CD4-positive, CD25-positive, alpha-beta regulatory T cell (primary cell): Measurements from ENCODE around the gene CSNK2B. TPM values are rescaled to one million over a fixed set of nuclear protein-coding genes. Genes with fewer than 3 reads are reported as not detected.
A peak's percentile ranks its signal among the peaks of the same experiment; 100 is the strongest.

Experiments used
- ATAC-seq, 2 donors: fragments of 150-1000 bp; cut with Tn5 transposase; one replicate each; pipeline ENCODE4 v1.10.0; 2021; ENCODE audit warnings: low read depth in 2 of 2, moderate number of reproducible peaks in 2 of 2, moderate library complexity in 1 of 2
- DNase-seq, 3 donors: peaks; one replicate each; pipeline versions ENCODE4 v3.0.0 to v3.0.0-alpha.2; 2012 to 2022; ENCODE audit warnings: mixed read lengths in 1 of 3
- H3K27ac ChIP-seq: one replicate; pipeline ENCODE4 v1.7.0; 2013; ENCODE audit warnings: mild to moderate bottlenecking, low read length; ENCODE audit not compliant: insufficient read depth, poor library complexity, severe bottlenecking
- H3K27me3 ChIP-seq: one replicate; pipeline ENCODE4 v1.7.0; 2013; ENCODE audit warnings: low read length; ENCODE audit not compliant: control insufficient read depth, insufficient read depth
- H3K36me3 ChIP-seq: one replicate; pipeline ENCODE4 v1.7.0; 2013; ENCODE audit warnings: mild to moderate bottlenecking, low read length, moderate library complexity; ENCODE audit not compliant: control insufficient read depth, insufficient read depth
- H3K4me1 ChIP-seq: 2 replicates; pipeline ENCODE4 v1.7.0; 2013; ENCODE audit warnings: mild to moderate bottlenecking, low read length; ENCODE audit not compliant: insufficient read depth, control insufficient read depth, poor library complexity, severe bottlenecking
- H3K4me3 ChIP-seq: one replicate; pipeline ENCODE4 v1.7.0; 2013; ENCODE audit warnings: low read depth, mild to moderate bottlenecking, low read length, moderate library complexity
- H3K9me3 ChIP-seq, 2 experiments: 1 replicate in 1 of 2; 2 replicates in 1 of 2; pipeline ENCODE4 v1.7.0; 2013; ENCODE audit warnings: low read length in 2 of 2, mild to moderate bottlenecking in 1 of 2, moderate library complexity in 1 of 2; ENCODE audit not compliant: control insufficient read depth in 2 of 2
- H3K27ac Mint-ChIP-seq, 3 donors: one replicate each; pipeline ENCODE4 v1.8.0; 2020 to 2022; ENCODE audit warnings: mild to moderate bottlenecking in 3 of 3, mixed read lengths in 3 of 3, moderate library complexity in 2 of 3
- H3K27me3 Mint-ChIP-seq: one replicate; pipeline ENCODE4 v1.8.0; 2022; ENCODE audit warnings: mild to moderate bottlenecking, mixed read lengths
- H3K36me3 Mint-ChIP-seq: one replicate; pipeline ENCODE4 v1.8.0; 2020; ENCODE audit warnings: mixed read lengths
- H3K4me1 Mint-ChIP-seq, 4 donors: one replicate each; pipeline ENCODE4 v1.8.0; 2020 to 2022; ENCODE audit warnings: mixed read lengths in 4 of 4, mild to moderate bottlenecking in 1 of 4
- H3K4me3 Mint-ChIP-seq, 4 donors: one replicate each; pipeline ENCODE4 v1.8.0; 2020 to 2022; ENCODE audit warnings: mild to moderate bottlenecking in 4 of 4, mixed read lengths in 4 of 4, moderate library complexity in 3 of 4
- H3K9me3 Mint-ChIP-seq, 7 donors: one replicate each; pipeline ENCODE4 v1.8.0; 2020 to 2022; ENCODE audit warnings: mixed read lengths in 7 of 7, mild to moderate bottlenecking in 3 of 7, moderate library complexity in 2 of 7
- polyA plus RNA-seq, 4 donors: library from polyadenylated mRNA; unstranded; fragments of 300-500 nt; fragmentation: Illumina TruSeq; gene quantifications; one replicate each; pipeline ENCODE4 v1.2.3, GENCODE V29; 2021
- total RNA-seq: library from RNA; stranded (reverse); gene quantifications from one replicate; pipeline ENCODE4 v1.2.3, GENCODE V29; 2022

CSNK2B gene
- total and polyA plus RNA-seq, 5 donors from 2014 or later, result 141 to 285 (median 240) TPM

- H3K36me3 Mint-ChIP-seq, result peaks cover 35% of the 10 kb centered on the region
- peak overlapping the region; percentile 85 to 99 (median 96) for H3K4me3 Mint-ChIP-seq
- H3K27me3 Mint-ChIP-seq, result no peaks in the 10 kb centered on the region
Observed at GRCh38 chr6:31622684-31623091, 43.2 kb upstream of the CSNK2B start.

GRCh38 chr6:31624070-31624469 lies 41.8 kb upstream of the CSNK2B start:
- H3K9me3 ChIP-seq, result no peaks in the 10 kb centered on the region
- Mint-ChIP-seq H3K9me3 (peaks cover 0 to 1% (median 0%) of the 10 kb centered on the region in 7 donors), H3K36me3 (peaks cover 36% of the 10 kb centered on the region), H3K27me3 (no peaks in the 10 kb centered on the region), H3K4me3 (peak overlapping the region in 2 of 4 donors; percentile 2 to 8), H3K4me1 (peaks cover 11 to 38% (median 29%) of the 10 kb centered on the region in 4 donors), H3K27ac (peak overlapping the region in 2 of 3 donors; percentile 28 to 42)
- no peak for ATAC-seq
- no peak overlapping the region for H3K27ac ChIP-seq
- no peaks in the 10 kb centered on the region for H3K27me3 ChIP-seq
- peaks cover 62% of the 10 kb centered on the region for H3K36me3 ChIP-seq
- H3K4me3 ChIP-seq, result no peak overlapping the region
- peaks cover 18% of the 10 kb centered on the region for H3K4me1 ChIP-seq
- DNase-seq, result no peak

More at GRCh38 chr6:31622684-31623091, 43.2 kb upstream of the CSNK2B start:
- no peak for ATAC-seq
- no peak for DNase-seq
- Mint-ChIP-seq H3K4me1 (peaks cover 11 to 42% (median 27%) of the 10 kb centered on the region in 4 donors), H3K27ac (peak overlapping the region; percentile 82 to 97 (median 96)), H3K9me3 (no peaks in the 10 kb centered on the region)
- H3K27ac ChIP-seq, result no peak overlapping the region
- peaks cover 48% of the 10 kb centered on the region for H3K36me3 ChIP-seq
- no peaks in the 10 kb centered on the region for H3K9me3 ChIP-seq
- no peak overlapping the region for H3K4me3 ChIP-seq
- H3K4me1 ChIP-seq, result peaks cover 18% of the 10 kb centered on the region
- no peaks in the 10 kb centered on the region for H3K27me3 ChIP-seq

- Mint-ChIP-seq H3K27ac (no peak overlapping the region), H3K4me1 (peaks cover 6 to 21% (median 18%) of the 10 kb centered on the region in 4 donors), H3K36me3 (peaks cover 55% of the 10 kb centered on the region), H3K4me3 (no peak overlapping the region), H3K9me3 (peaks cover 0 to 1% (median 0%) of the 10 kb centered on the region in 7 donors), H3K27me3 (no peaks in the 10 kb centered on the region)
- Histone ChIP-seq H3K9me3 (no peaks in the 10 kb centered on the region), H3K4me3 (no peak overlapping the region), H3K36me3 (peaks cover 83% of the 10 kb centered on the region), H3K27me3 (no peaks in the 10 kb centered on the region), H3K4me1 (peaks cover 7% of the 10 kb centered on the region), H3K27ac (no peak overlapping the region)
- no peak for ATAC-seq
- no peak for DNase-seq
Observed at GRCh38 chr6:31626952-31627351, 38.9 kb upstream of the CSNK2B start.

GRCh38 chr6:31627690-31628287 lies 38.1 kb upstream of the CSNK2B start:
- H3K4me1 ChIP-seq, result no peaks in the 10 kb centered on the region
- DNase-seq (no peak), ATAC-seq (no peak)
- peaks cover 0 to 13% (median 10%) of the 10 kb centered on the region in 4 donors for H3K4me1 Mint-ChIP-seq
- H3K36me3 ChIP-seq, result peaks cover 85% of the 10 kb centered on the region
- peak overlapping the region in 1 of 3 donors; percentile 74 for H3K27ac Mint-ChIP-seq
- H3K36me3 Mint-ChIP-seq, result peaks cover 50% of the 10 kb centered on the region
- H3K4me3 Mint-ChIP-seq, result no peak overlapping the region
- H3K4me3 ChIP-seq, result no peak overlapping the region
- H3K9me3 ChIP-seq, result no peaks in the 10 kb centered on the region
- H3K27me3 ChIP-seq, result no peaks in the 10 kb centered on the region
- no peaks in the 10 kb centered on the region for H3K27me3 Mint-ChIP-seq
- H3K9me3 Mint-ChIP-seq, result peaks cover 0 to 1% (median 0%) of the 10 kb centered on the region in 7 donors
- H3K27ac ChIP-seq, result no peak overlapping the region

- no peak overlapping the region for H3K4me3 ChIP-seq
- Mint-ChIP-seq H3K27ac (no peak overlapping the region), H3K4me1 (peaks cover 0 to 9% (median 7%) of the 10 kb centered on the region in 4 donors), H3K36me3 (peaks cover 51% of the 10 kb centered on the region), H3K4me3 (no peak overlapping the region), H3K27me3 (no peaks in the 10 kb centered on the region), H3K9me3 (peaks cover 0 to 1% (median 0%) of the 10 kb centered on the region in 7 donors)
- no peaks in the 10 kb centered on the region for H3K4me1 ChIP-seq
- H3K9me3 ChIP-seq, result no peaks in the 10 kb centered on the region
- peaks cover 86% of the 10 kb centered on the region for H3K36me3 ChIP-seq
- no peak for DNase-seq
- H3K27ac ChIP-seq, result no peak overlapping the region
- no peaks in the 10 kb centered on the region for H3K27me3 ChIP-seq
- ATAC-seq, result no peak
Observed at GRCh38 chr6:31629014-31629413, 36.9 kb upstream of the CSNK2B start.

- no peak overlapping the region for H3K27ac Mint-ChIP-seq
- Histone ChIP-seq H3K27me3 (no peaks in the 10 kb centered on the region), H3K27ac (no peak overlapping the region), H3K4me1 (no peaks in the 10 kb centered on the region), H3K36me3 (peaks cover 86% of the 10 kb centered on the region), H3K4me3 (no peak overlapping the region), H3K9me3 (no peaks in the 10 kb centered on the region)
- peaks cover 0 to 1% (median 0%) of the 10 kb centered on the region in 7 donors for H3K9me3 Mint-ChIP-seq
- ATAC-seq (no peak), DNase-seq (no peak)
- peaks cover 0 to 9% (median 7%) of the 10 kb centered on the region in 4 donors for H3K4me1 Mint-ChIP-seq
- H3K4me3 Mint-ChIP-seq, result no peak overlapping the region
- H3K27me3 Mint-ChIP-seq, result no peaks in the 10 kb centered on the region
- peaks cover 53% of the 10 kb centered on the region for H3K36me3 Mint-ChIP-seq
Observed at GRCh38 chr6:31630177-31630934, 35.5 kb upstream of the CSNK2B start.

- Mint-ChIP-seq H3K4me3 (no peak overlapping the region), H3K27me3 (no peaks in the 10 kb centered on the region), H3K27ac (peak overlapping the region in 1 of 3 donors; percentile 28)
Observed at GRCh38 chr6:31631209-31631608, 34.7 kb upstream of the CSNK2B start.

More at GRCh38 chr6:31631209-31631608, 34.7 kb upstream of the CSNK2B start:
- Histone ChIP-seq H3K4me3 (no peak overlapping the region), H3K27ac (no peak overlapping the region), H3K27me3 (no peaks in the 10 kb centered on the region), H3K9me3 (no peaks in the 10 kb centered on the region), H3K4me1 (no peaks in the 10 kb centered on the region), H3K36me3 (peaks cover 86% of the 10 kb centered on the region)
- Mint-ChIP-seq H3K9me3 (peaks cover 0 to 1% (median 0%) of the 10 kb centered on the region in 7 donors), H3K36me3 (peaks cover 52% of the 10 kb centered on the region), H3K4me1 (peaks cover 0 to 12% (median 4%) of the 10 kb centered on the region in 4 donors)
- DNase-seq, result no peak
- no peak for ATAC-seq
